ENCODE data around the gene ZNF236. TPM values are rescaled to one million over a fixed set of nuclear protein-coding genes. Genes with fewer than 3 reads are reported as not detected.
A peak's percentile ranks its signal among the peaks of the same experiment; 100 is the strongest.

Gene ZNF236
- total RNA-seq, 1 donor from 2014 or later = 19.4 TPM

GRCh38 chr18:76844742-76845477 lies 22.6 kb downstream of the ZNF236 start:
- Mint-ChIP-seq H3K27ac (ENCODE audit: unreplicated experiment) (no peak overlapping the region), H3K9me3 (ENCODE audit: unreplicated experiment) (no peaks in the 10 kb centered on the region), H3K4me3 (ENCODE audit: unreplicated experiment) (no peak overlapping the region), H3K27me3 (ENCODE audit: unreplicated experiment) (peaks cover 4% of the 10 kb centered on the region), H3K4me1 (ENCODE audit: unreplicated experiment) (peaks cover 3% of the 10 kb centered on the region), H3K36me3 (ENCODE audit: low read depth, unreplicated experiment) (no peaks in the 10 kb centered on the region)
- DNase-seq (ENCODE audit: low spot score) = no peak
- no peak for TF ChIP-seq CTCF (IDR thresholded peaks at IDR 0.05; ENCODE audit: unreplicated experiment)

GRCh38 chr18:76846217-76846616 lies 23.9 kb downstream of the ZNF236 start:
- peaks cover 3% of the 10 kb centered on the region for H3K4me1 Mint-ChIP-seq (ENCODE audit: unreplicated experiment)
- H3K36me3 Mint-ChIP-seq (ENCODE audit: low read depth, unreplicated experiment) = no peaks in the 10 kb centered on the region
- peaks cover 4% of the 10 kb centered on the region for H3K27me3 Mint-ChIP-seq (ENCODE audit: unreplicated experiment)
- H3K9me3 Mint-ChIP-seq (ENCODE audit: unreplicated experiment) = no peaks in the 10 kb centered on the region
- H3K4me3 Mint-ChIP-seq (ENCODE audit: unreplicated experiment) = no peak overlapping the region
- no peak for DNase-seq (ENCODE audit: low spot score)
- TF ChIP-seq CTCF (IDR thresholded peaks at IDR 0.05; ENCODE audit: unreplicated experiment) = no peak
- H3K27ac Mint-ChIP-seq (ENCODE audit: unreplicated experiment) = no peak overlapping the region

GRCh38 chr18:76847916-76848315 lies 25.6 kb downstream of the ZNF236 start:
- no peak overlapping the region for H3K4me3 Mint-ChIP-seq (ENCODE audit: unreplicated experiment)
- TF ChIP-seq CTCF (IDR thresholded peaks at IDR 0.05; ENCODE audit: unreplicated experiment) = peak; percentile 45
- no peak overlapping the region for H3K27ac Mint-ChIP-seq (ENCODE audit: unreplicated experiment)
- H3K27me3 Mint-ChIP-seq (ENCODE audit: unreplicated experiment) = peaks cover 1% of the 10 kb centered on the region
- H3K4me1 Mint-ChIP-seq (ENCODE audit: unreplicated experiment) = peaks cover 3% of the 10 kb centered on the region
- H3K9me3 Mint-ChIP-seq (ENCODE audit: unreplicated experiment) = no peaks in the 10 kb centered on the region
- DNase-seq (ENCODE audit: low spot score) = peak; percentile 30
- H3K36me3 Mint-ChIP-seq (ENCODE audit: low read depth, unreplicated experiment) = no peaks in the 10 kb centered on the region

GRCh38 chr18:76850112-76850511 lies 27.8 kb downstream of the ZNF236 start:
- H3K27ac Mint-ChIP-seq (ENCODE audit: unreplicated experiment) = no peak overlapping the region
- no peak for TF ChIP-seq CTCF (IDR thresholded peaks at IDR 0.05; ENCODE audit: unreplicated experiment)

GRCh38 chr18:76855594-76855993 lies 33.2 kb downstream of the ZNF236 start:
- no peak for DNase-seq (ENCODE audit: low spot score)
- Mint-ChIP-seq H3K27me3 (ENCODE audit: unreplicated experiment) (peaks cover 2% of the 10 kb centered on the region), H3K36me3 (ENCODE audit: low read depth, unreplicated experiment) (peaks cover 14% of the 10 kb centered on the region), H3K9me3 (ENCODE audit: unreplicated experiment) (no peaks in the 10 kb centered on the region), H3K4me3 (ENCODE audit: unreplicated experiment) (no peak overlapping the region), H3K27ac (ENCODE audit: unreplicated experiment) (no peak overlapping the region), H3K4me1 (ENCODE audit: unreplicated experiment) (no peaks in the 10 kb centered on the region)
- no peak for TF ChIP-seq CTCF (IDR thresholded peaks at IDR 0.05; ENCODE audit: unreplicated experiment)

More at GRCh38 chr18:76850112-76850511, 27.8 kb downstream of the ZNF236 start:
- no peaks in the 10 kb centered on the region for H3K9me3 Mint-ChIP-seq (ENCODE audit: unreplicated experiment)
- H3K27me3 Mint-ChIP-seq (ENCODE audit: unreplicated experiment) = no peaks in the 10 kb centered on the region
- no peaks in the 10 kb centered on the region for H3K36me3 Mint-ChIP-seq (ENCODE audit: low read depth, unreplicated experiment)
- H3K4me1 Mint-ChIP-seq (ENCODE audit: unreplicated experiment) = peaks cover 3% of the 10 kb centered on the region
- no peak for DNase-seq (ENCODE audit: low spot score)
- H3K4me3 Mint-ChIP-seq (ENCODE audit: unreplicated experiment) = no peak overlapping the region

All from endothelial cell (in vitro differentiated cells).